Uterus (tissue), 2 donors: ENCODE results near the gene SPAG17.

Experiments
- POLR2A ChIP-seq, 2 donors: fragments of 450-650 bp; IDR thresholded peaks; one replicate each; pipeline ENCODE4 v1.6.1; 2016; ENCODE audit warnings: antibody characterized with exemption in 2 of 2, mild to moderate bottlenecking in 1 of 2, moderate library complexity in 1 of 2
- TF ChIP-seq, protein P1 (sequence below), 4 experiments: fragments of 200-600 bp in 2 of 4; fragments of 450-650 bp in 2 of 4; sonication (generic) in 2 of 4; IDR thresholded peaks; one replicate each; pipeline ENCODE4 v1.5.1; 2016 to 2019; ENCODE audit warnings: antibody characterized with exemption in 4 of 4, mild to moderate bottlenecking in 2 of 4, moderate library complexity in 1 of 4

DNA sequence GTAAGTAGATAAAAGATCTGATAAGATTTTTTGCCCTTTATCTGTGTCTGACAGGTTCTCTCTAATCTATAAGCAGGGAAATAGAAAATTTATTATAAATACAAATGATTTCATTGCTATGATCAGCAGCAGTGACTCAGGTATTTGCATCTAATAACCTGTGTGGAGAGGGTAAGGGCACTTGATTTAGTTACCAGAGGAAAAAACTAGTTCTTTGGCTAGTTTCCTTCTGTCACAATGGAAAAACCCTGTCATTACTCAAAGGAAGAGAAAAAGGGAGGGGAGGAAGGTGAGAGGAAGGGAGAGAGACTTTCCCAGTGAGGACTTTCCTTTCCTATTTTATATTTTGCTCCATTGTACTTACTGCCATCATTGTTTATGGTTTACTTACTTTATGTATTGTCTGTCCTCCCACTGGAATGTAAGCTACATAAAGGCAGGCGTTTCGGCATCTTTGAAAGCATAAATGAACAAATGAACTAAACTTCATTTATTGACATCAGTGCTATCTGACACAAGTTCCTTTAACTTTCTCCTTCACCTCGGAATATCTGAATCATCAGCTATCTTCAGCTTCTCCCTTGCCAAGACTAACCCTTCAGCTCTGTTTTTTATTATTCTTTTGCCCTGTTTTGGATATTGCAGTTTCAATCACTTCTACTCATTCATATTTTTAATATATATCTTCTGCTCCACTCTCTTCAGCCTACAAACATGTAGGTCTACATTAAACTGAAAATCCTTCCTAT, 220.6 kb downstream of the SPAG17 start:
- TF ChIP-seq, protein P1, sequence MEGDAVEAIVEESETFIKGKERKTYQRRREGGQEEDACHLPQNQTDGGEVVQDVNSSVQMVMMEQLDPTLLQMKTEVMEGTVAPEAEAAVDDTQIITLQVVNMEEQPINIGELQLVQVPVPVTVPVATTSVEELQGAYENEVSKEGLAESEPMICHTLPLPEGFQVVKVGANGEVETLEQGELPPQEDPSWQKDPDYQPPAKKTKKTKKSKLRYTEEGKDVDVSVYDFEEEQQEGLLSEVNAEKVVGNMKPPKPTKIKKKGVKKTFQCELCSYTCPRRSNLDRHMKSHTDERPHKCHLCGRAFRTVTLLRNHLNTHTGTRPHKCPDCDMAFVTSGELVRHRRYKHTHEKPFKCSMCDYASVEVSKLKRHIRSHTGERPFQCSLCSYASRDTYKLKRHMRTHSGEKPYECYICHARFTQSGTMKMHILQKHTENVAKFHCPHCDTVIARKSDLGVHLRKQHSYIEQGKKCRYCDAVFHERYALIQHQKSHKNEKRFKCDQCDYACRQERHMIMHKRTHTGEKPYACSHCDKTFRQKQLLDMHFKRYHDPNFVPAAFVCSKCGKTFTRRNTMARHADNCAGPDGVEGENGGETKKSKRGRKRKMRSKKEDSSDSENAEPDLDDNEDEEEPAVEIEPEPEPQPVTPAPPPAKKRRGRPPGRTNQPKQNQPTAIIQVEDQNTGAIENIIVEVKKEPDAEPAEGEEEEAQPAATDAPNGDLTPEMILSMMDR (IDR thresholded peaks at IDR 0.05), result no peak
- TF ChIP-seq POLR2A (IDR thresholded peaks at IDR 0.05), result no peak
